GM12878 (cell line): ENCODE data around the gene AHNAK2. TPM values are rescaled to one million over a fixed set of nuclear protein-coding genes. Genes with fewer than 3 reads are reported as not detected.

ENCODE experiments used
- IKZF2 ChIP-seq, 2 experiments: fragments of 450-650 bp; IDR thresholded peaks; 2 replicates each; pipeline ENCODE4 v1.6.1; 2017; ENCODE audit warnings: mild to moderate bottlenecking in 2 of 2, moderate library complexity in 2 of 2
- NFYB ChIP-seq: IDR thresholded peaks from 2 replicates; pipeline ENCODE4 v1.6.1; 2011; ENCODE audit warnings: low read depth, mild to moderate bottlenecking, low read length, improper control_type of control experiment, moderate library complexity; ENCODE audit not compliant: insufficient read depth
- PRDM15 ChIP-seq: fragments of 450-650 bp; formaldehyde crosslinking; IDR thresholded peaks from 2 replicates; pipeline ENCODE4 v1.4.0; 2020; ENCODE audit warnings: mild to moderate bottlenecking, moderate library complexity
- ZNF592 ChIP-seq: fragments of 450-650 bp; IDR thresholded peaks from 2 replicates; pipeline ENCODE4 v1.6.1; 2017; ENCODE audit warnings: mild to moderate bottlenecking, moderate library complexity
- polyA plus RNA-seq, 11 experiments: library from polyadenylated mRNA; depleted of rRNA in 4 of 11; unstranded in 6 of 11; stranded (reverse) in 5 of 11; fragments of >200 nt; fragmentation: Nextera tagmentation in 4 of 11; fragmentation: Illumina TruSeq in 1 of 11; extraction: Ambion mirVana in 4 of 11; extraction: Trizol in 1 of 11; gene quantifications; 1 replicate in 1 of 11; 2 replicates in 10 of 11; pipeline versions ENCODE4 v1.2.1 to v1.2.3, GENCODE V29; 2011 to 2016; ENCODE audit warnings: inconsistent platforms in 2 of 11, missing spikeins in 2 of 11, low read depth in 1 of 11
- total RNA-seq, 4 experiments: library from RNA; depleted of rRNA in 3 of 4; stranded (reverse); fragments of >200 nt in 3 of 4; fragmentation: Illumina TruSeq in 1 of 4; extraction: Trizol in 1 of 4; gene quantifications; 2 replicates each; pipeline versions ENCODE4 v1.2.1 to v1.2.3, GENCODE V29; 2013 to 2021

The AHNAK2 gene
- total and polyA plus RNA-seq, 10 of the 15 experiments (the other 5 are each of a cell fraction or from before 2014, with no cell fraction given), result 0.03 to 0.10 TPM; not detected in 8

- TF ChIP-seq ZNF592, result no peak
- no peak for TF ChIP-seq PRDM15 (CRISPR knock-in tag)
- no peak for TF ChIP-seq IKZF2 (IDR thresholded peaks at IDR 0.05)
- TF ChIP-seq NFYB, result no peak
These were observed 36.4 kb downstream of the AHNAK2 start (continued) for GRCh38 chr14:104941508-104942365.
